ENCODE data around the gene HIF3A. TPM values are rescaled to one million over a fixed set of nuclear protein-coding genes. Genes with fewer than 3 reads are reported as not detected.
"Not testable (repeated sequence)": the region's sequence is repeated elsewhere in the genome, so short reads cannot be mapped to it uniquely, and the experiment has no call there.

HIF3A gene
- total RNA-seq, 2 donors from 2014 or later = 41.6 to 71.9 TPM

- Histone ChIP-seq H3K9me3 (ENCODE audit: control insufficient read depth, low read length) (peaks cover 16% of the 10 kb centered on the region), H3K4me1 (ENCODE audit: control insufficient read depth, insufficient read depth, low read length) (peaks cover 3% of the 10 kb centered on the region), H3K4me3 (ENCODE audit: low read length) (peak overlapping the region; percentile 90), H3K27me3 (ENCODE audit: control insufficient read depth, insufficient read depth, low read length, poor library complexity, severe bottlenecking) (no peaks in the 10 kb centered on the region), H3K27ac (ENCODE audit: low read depth, low read length) (no peak overlapping the region), H3K36me3 (ENCODE audit: control insufficient read depth, insufficient read depth, low read length) (peaks cover 42% of the 10 kb centered on the region), H3K9ac (ENCODE audit: extremely low read depth, low read length, poor library complexity, severe bottlenecking) (peak overlapping the region; percentile 59)
- H3K4me3 Mint-ChIP-seq = no peak overlapping the region
- peaks cover 51% of the 10 kb centered on the region for H3K36me3 Mint-ChIP-seq (ENCODE audit: low read depth)
- TF ChIP-seq CTCF (conservative IDR thresholded peaks at IDR 0.05) = no peak
- H3K27me3 Mint-ChIP-seq (ENCODE audit: insufficient read depth) = no peaks in the 10 kb centered on the region
- H3K9me3 Mint-ChIP-seq = peaks cover 18% of the 10 kb centered on the region
- DNase-seq = no peak
- 65 to 69% methylated on average over 5 to 7 of the region's 8 CpGs for whole genome bisulfite sequencing, 2 experiments (ENCODE audit: insufficient coverage in 1 of 2, insufficient read length in 1 of 2)
- peaks cover 36% of the 10 kb centered on the region for H3K4me1 Mint-ChIP-seq
- H3K27ac Mint-ChIP-seq = peak overlapping the region; percentile 96
Observed at GRCh38 chr19:46271481-46272197, 25.2 kb upstream of the HIF3A start.

- peaks cover 43% of the 10 kb centered on the region for H3K36me3 Mint-ChIP-seq (ENCODE audit: low read depth)
- H3K4me1 ChIP-seq (ENCODE audit: control insufficient read depth, insufficient read depth, low read length) = not testable (repeated sequence)
Observed at GRCh38 chr19:46273931-46274330, 22.9 kb upstream of the HIF3A start.

GRCh38 chr19:46279177-46279576, 17.7 kb upstream of the HIF3A start:
- TF ChIP-seq CTCF (conservative IDR thresholded peaks at IDR 0.05) = no peak
- Mint-ChIP-seq H3K27ac (peak overlapping the region; percentile 95), H3K4me1 (peaks cover 20% of the 10 kb centered on the region)

More at GRCh38 chr19:46273931-46274330, 22.9 kb upstream of the HIF3A start:
- DNase-seq; H3K27me3 ChIP-seq (ENCODE audit: control insufficient read depth, insufficient read depth, low read length, poor library complexity, severe bottlenecking); H3K9me3 Mint-ChIP-seq; H3K27me3 Mint-ChIP-seq (ENCODE audit: insufficient read depth); H3K9me3 ChIP-seq (ENCODE audit: control insufficient read depth, low read length); H3K27ac Mint-ChIP-seq; H3K4me3 Mint-ChIP-seq; H3K27ac ChIP-seq (ENCODE audit: low read depth, low read length): not testable (repeated sequence)
- peak overlapping the region; percentile 90 for H3K4me3 ChIP-seq (ENCODE audit: low read length)
- peaks cover 38% of the 10 kb centered on the region for H3K36me3 ChIP-seq (ENCODE audit: control insufficient read depth, insufficient read depth, low read length)
- H3K4me1 Mint-ChIP-seq = peaks cover 44% of the 10 kb centered on the region
- H3K9ac ChIP-seq (ENCODE audit: extremely low read depth, low read length, poor library complexity, severe bottlenecking) = peak overlapping the region; percentile 44
- 88 to 93% methylated on average over 5 to 6 of the region's 6 CpGs for WGBS, 2 experiments (ENCODE audit: insufficient coverage in 1 of 2, insufficient read length in 1 of 2)

More at GRCh38 chr19:46279177-46279576, 17.7 kb upstream of the HIF3A start:
- Mint-ChIP-seq H3K27me3 (ENCODE audit: insufficient read depth) (no peaks in the 10 kb centered on the region), H3K36me3 (ENCODE audit: low read depth) (peaks cover 7% of the 10 kb centered on the region), H3K4me3 (no peak overlapping the region), H3K9me3 (no peaks in the 10 kb centered on the region)
- DNase-seq = no peak
- peak overlapping the region; percentile 90 for H3K9ac ChIP-seq (ENCODE audit: extremely low read depth, low read length, poor library complexity, severe bottlenecking)
- 85 to 86% methylated on average over 5 to 7 of the region's 7 CpGs for WGBS, 2 experiments (ENCODE audit: insufficient coverage in 1 of 2, insufficient read length in 1 of 2)
- no peaks in the 10 kb centered on the region for H3K9me3 ChIP-seq (ENCODE audit: control insufficient read depth, low read length)
- H3K36me3 ChIP-seq (ENCODE audit: control insufficient read depth, insufficient read depth, low read length) = peaks cover 7% of the 10 kb centered on the region
- no peaks in the 10 kb centered on the region for H3K27me3 ChIP-seq (ENCODE audit: control insufficient read depth, insufficient read depth, low read length, poor library complexity, severe bottlenecking)
- H3K4me3 ChIP-seq (ENCODE audit: low read length) = no peak overlapping the region
- peaks cover 4% of the 10 kb centered on the region for H3K4me1 ChIP-seq (ENCODE audit: control insufficient read depth, insufficient read depth, low read length)
- H3K27ac ChIP-seq (ENCODE audit: low read depth, low read length) = no peak overlapping the region

Data from endodermal cell (in vitro differentiated cells).